ENCODE data around the gene TYSND1. TPM values are rescaled to one million over a fixed set of nuclear protein-coding genes. Genes with fewer than 3 reads are reported as not detected.
A peak's percentile ranks its signal among the peaks of the same experiment; 100 is the strongest.

The TYSND1 gene
- total and polyA plus RNA-seq, 2 of the 13 experiments (the other 11 are each of a cell fraction or from before 2014, with no cell fraction given): 3.3 to 8.9 TPM

DNA sequence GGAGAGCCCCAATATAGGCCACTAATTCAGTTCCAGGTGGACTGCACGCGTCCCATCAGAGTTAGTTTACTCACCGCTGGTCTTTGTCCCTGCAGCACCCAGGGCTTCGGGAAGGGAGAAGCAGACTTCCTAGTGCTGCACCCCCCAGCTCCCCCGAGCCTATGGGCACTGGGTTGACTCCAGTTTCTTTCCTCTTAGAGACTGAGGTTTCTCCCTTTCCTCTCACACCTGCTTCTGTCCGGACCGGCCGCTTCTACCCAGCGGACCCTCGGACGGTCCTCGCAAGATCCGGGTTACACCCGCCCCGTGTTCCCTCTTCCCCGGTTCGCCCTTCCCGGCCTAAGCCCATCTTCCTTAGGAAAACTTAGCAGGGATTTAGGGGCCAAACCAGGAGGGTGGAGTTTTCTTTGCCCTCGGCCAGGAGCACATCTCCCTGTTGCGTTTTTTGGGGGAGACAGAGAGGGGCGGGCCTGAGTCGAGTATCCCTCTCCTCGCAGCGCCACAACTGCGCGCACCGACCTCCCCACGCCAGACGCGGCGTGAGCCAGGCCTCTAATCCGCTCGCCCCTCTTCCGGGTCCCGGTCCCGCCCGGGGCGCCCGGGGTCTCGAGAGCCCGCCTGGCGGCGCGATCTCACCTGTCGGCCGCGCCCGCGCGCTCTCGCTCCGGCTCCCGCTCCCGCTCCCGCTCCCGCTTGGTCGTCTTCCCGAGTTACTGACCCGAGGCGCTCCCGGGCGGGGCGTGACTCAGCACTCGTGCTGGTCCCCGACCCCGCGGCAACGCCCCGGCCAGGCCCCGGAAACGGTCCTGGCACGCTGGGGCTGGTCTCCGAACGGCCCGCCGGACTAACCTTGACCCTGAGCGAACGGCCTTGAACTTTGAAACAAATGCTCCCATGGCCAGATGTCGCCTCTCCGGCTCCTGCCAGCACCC lies 14.1 kb downstream of the TYSND1 start, which contains the start of gene AIFM2 (continued):
- TF ChIP-seq NPAS2 (CRISPR knock-in tag; IDR thresholded peaks at IDR 0.05; ENCODE audit: borderline replicate concordance) (no peak), ZNF329 (CRISPR knock-in tag; IDR thresholded peaks at IDR 0.05; ENCODE audit: low read depth) (peak; percentile 50; the same call in 1 of the 2 replicates), POLR2A (IDR thresholded peaks at IDR 0.05; ENCODE audit: insufficient read depth in 1 of 2, low read depth in 2 of 2, low read length in 2 of 2) (peak; percentile 53 to 71; a peak in 3 of 4 replicates), ZBTB7A (CRISPR knock-in tag; IDR thresholded peaks at IDR 0.05) (peak; percentile 60; the same call in 1 of the 2 replicates), RFX5 (IDR thresholded peaks at IDR 0.05; ENCODE audit: low read depth, low read length) (no peak), KLF12 (CRISPR knock-in tag; IDR thresholded peaks at IDR 0.05; ENCODE audit: borderline replicate concordance) (peak; percentile 98), NFYB (CRISPR knock-in tag; IDR thresholded peaks at IDR 0.05) (no peak; the same call in 1 of the 2 replicates), TIGD3 (CRISPR knock-in tag; IDR thresholded peaks at IDR 0.05; ENCODE audit: borderline replicate concordance) (no peak; the same call in 1 of the 2 replicates), RNF2 (conservative IDR thresholded peaks at IDR 0.05; ENCODE audit: low read depth) (peak; percentile 36; the same call in 1 of the 2 replicates), EEA1 (CRISPR knock-in tag; IDR thresholded peaks at IDR 0.05; ENCODE audit: borderline replicate concordance) (0 out of 2 replicates have a peak, but pooled peaks have one; percentile 47), TFDP1 (CRISPR knock-in tag; IDR thresholded peaks at IDR 0.05; ENCODE audit: borderline replicate concordance) (peak; percentile 45; the same call in 1 of the 2 replicates), ZNF430 (CRISPR knock-in tag; IDR thresholded peaks at IDR 0.05) (peak; percentile 70; the same call in 1 of the 2 replicates), SKI (IDR thresholded peaks at IDR 0.05; ENCODE audit: partially characterized antibody) (peak; percentile 100), CBX5 (CRISPR knock-in tag; IDR thresholded peaks at IDR 0.05; ENCODE audit: borderline replicate concordance) (peak; percentile 36; the same call in 1 of the 2 replicates), NFIB (CRISPR knock-in tag; IDR thresholded peaks at IDR 0.05; ENCODE audit: borderline replicate concordance) (no peak), CBX1 (IDR thresholded peaks at IDR 0.05; ENCODE audit: low read depth) (no peak), ATF1 (CRISPR knock-in tag; IDR thresholded peaks at IDR 0.05) (no peak)
- TF ChIP-seq, protein P1, sequence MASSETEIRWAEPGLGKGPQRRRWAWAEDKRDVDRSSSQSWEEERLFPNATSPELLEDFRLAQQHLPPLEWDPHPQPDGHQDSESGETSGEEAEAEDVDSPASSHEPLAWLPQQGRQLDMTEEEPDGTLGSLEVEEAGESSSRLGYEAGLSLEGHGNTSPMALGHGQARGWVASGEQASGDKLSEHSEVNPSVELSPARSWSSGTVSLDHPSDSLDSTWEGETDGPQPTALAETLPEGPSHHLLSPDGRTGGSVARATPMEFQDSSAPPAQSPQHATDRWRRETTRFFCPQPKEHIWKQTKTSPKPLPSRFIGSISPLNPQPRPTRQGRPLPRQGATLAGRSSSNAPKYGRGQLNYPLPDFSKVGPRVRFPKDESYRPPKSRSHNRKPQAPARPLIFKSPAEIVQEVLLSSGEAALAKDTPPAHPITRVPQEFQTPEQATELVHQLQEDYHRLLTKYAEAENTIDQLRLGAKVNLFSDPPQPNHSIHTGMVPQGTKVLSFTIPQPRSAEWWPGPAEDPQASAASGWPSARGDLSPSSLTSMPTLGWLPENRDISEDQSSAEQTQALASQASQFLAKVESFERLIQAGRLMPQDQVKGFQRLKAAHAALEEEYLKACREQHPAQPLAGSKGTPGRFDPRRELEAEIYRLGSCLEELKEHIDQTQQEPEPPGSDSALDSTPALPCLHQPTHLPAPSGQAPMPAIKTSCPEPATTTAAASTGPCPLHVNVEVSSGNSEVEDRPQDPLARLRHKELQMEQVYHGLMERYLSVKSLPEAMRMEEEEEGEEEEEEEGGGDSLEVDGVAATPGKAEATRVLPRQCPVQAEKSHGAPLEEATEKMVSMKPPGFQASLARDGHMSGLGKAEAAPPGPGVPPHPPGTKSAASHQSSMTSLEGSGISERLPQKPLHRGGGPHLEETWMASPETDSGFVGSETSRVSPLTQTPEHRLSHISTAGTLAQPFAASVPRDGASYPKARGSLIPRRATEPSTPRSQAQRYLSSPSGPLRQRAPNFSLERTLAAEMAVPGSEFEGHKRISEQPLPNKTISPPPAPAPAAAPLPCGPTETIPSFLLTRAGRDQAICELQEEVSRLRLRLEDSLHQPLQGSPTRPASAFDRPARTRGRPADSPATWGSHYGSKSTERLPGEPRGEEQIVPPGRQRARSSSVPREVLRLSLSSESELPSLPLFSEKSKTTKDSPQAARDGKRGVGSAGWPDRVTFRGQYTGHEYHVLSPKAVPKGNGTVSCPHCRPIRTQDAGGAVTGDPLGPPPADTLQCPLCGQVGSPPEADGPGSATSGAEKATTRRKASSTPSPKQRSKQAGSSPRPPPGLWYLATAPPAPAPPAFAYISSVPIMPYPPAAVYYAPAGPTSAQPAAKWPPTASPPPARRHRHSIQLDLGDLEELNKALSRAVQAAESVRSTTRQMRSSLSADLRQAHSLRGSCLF (CRISPR knock-in tag; IDR thresholded peaks at IDR 0.05; ENCODE audit: borderline replicate concordance): no peak
- TF ChIP-seq, protein P2, sequence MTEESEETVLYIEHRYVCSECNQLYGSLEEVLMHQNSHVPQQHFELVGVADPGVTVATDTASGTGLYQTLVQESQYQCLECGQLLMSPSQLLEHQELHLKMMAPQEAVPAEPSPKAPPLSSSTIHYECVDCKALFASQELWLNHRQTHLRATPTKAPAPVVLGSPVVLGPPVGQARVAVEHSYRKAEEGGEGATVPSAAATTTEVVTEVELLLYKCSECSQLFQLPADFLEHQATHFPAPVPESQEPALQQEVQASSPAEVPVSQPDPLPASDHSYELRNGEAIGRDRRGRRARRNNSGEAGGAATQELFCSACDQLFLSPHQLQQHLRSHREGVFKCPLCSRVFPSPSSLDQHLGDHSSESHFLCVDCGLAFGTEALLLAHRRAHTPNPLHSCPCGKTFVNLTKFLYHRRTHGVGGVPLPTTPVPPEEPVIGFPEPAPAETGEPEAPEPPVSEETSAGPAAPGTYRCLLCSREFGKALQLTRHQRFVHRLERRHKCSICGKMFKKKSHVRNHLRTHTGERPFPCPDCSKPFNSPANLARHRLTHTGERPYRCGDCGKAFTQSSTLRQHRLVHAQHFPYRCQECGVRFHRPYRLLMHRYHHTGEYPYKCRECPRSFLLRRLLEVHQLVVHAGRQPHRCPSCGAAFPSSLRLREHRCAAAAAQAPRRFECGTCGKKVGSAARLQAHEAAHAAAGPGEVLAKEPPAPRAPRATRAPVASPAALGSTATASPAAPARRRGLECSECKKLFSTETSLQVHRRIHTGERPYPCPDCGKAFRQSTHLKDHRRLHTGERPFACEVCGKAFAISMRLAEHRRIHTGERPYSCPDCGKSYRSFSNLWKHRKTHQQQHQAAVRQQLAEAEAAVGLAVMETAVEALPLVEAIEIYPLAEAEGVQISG (CRISPR knock-in tag; IDR thresholded peaks at IDR 0.05): peak; percentile 70

Data from HepG2 (cell line).